ENCODE measurements around the gene PCYT1B.

The PCYT1B gene

DNA sequence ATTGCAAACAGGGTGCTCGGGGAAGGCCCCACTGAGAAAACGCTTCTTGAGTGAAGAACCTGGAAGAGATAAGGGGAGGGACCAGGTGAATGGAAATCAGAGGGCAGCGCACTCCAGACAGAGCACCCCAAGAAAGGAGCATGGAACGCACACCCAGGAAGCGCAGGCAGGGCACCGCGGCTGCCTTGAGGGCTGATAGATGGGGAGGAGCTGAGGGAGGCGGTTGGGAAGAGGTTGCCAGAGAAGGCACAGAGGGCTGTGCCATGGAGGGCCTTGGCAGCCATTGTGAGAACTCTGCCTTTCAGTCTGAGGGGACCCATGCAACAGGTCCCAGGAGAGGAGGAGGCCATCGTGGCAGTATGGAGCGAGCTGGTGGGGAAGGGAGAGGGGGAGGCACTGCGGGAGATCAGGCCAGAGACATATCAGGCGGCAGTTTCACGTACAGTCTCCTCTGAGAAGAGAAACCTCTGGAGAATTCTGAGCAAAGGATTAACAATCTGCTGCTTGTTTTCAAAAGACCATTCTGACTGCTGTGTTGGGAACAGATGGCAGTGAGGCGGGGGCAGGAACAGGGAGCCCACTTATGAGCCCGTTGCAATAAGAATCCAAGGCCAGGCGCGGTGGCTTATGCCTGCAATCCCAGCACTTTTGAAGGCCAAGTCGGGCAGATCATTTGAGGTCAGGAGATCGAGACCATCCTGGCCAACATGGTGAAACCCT, 83.7 kb downstream of the PCYT1B start:
- TF ChIP-seq, protein P1, sequence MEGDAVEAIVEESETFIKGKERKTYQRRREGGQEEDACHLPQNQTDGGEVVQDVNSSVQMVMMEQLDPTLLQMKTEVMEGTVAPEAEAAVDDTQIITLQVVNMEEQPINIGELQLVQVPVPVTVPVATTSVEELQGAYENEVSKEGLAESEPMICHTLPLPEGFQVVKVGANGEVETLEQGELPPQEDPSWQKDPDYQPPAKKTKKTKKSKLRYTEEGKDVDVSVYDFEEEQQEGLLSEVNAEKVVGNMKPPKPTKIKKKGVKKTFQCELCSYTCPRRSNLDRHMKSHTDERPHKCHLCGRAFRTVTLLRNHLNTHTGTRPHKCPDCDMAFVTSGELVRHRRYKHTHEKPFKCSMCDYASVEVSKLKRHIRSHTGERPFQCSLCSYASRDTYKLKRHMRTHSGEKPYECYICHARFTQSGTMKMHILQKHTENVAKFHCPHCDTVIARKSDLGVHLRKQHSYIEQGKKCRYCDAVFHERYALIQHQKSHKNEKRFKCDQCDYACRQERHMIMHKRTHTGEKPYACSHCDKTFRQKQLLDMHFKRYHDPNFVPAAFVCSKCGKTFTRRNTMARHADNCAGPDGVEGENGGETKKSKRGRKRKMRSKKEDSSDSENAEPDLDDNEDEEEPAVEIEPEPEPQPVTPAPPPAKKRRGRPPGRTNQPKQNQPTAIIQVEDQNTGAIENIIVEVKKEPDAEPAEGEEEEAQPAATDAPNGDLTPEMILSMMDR (conservative IDR thresholded peaks at IDR 0.05): no peak
- H3K27ac ChIP-seq: no peak overlapping the region

DNA sequence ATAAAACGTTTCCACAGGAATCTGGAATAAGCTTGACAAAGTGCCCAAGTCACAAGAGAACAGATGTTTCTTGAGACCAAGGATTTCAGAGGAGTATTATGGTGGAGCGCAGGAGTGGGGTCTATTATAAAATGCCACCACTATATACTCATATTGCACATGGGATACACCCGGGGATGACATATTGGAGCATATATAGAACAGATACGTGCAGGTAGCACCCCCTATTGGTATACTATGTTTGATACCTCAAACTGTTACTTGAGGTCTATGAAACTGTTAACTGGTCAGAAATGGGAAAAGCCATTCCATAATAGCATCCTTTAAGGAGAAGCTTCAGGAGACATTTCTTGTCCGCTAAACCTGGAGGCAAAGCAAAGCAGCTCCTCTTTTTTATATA, 86.0 kb downstream of the PCYT1B start:
- no peak overlapping the region for H3K27ac ChIP-seq
- TF ChIP-seq, protein P1 (conservative IDR thresholded peaks at IDR 0.05): no peak

DNA sequence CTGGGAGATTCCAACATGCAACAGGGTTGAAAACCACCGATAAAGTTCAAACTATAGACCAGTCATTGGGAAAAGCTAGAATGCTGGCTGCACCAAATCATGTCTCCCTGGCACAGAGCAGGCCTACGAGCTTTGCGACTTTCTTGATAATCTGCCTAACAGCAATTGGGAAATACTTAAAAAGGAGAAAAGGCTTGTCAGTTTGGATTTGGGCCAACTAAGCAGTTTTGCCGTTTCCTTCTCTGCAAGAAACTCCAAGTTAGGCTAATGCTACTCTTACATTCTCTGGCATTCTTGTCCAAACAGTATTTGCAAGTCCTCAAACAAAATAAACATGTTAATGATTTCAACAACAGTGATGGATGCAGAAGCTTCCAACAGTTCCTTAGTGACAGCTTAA, 94.1 kb downstream of the PCYT1B start:
- no peak overlapping the region for H3K27ac ChIP-seq
- TF ChIP-seq, protein P1 (conservative IDR thresholded peaks at IDR 0.05): no peak

DNA sequence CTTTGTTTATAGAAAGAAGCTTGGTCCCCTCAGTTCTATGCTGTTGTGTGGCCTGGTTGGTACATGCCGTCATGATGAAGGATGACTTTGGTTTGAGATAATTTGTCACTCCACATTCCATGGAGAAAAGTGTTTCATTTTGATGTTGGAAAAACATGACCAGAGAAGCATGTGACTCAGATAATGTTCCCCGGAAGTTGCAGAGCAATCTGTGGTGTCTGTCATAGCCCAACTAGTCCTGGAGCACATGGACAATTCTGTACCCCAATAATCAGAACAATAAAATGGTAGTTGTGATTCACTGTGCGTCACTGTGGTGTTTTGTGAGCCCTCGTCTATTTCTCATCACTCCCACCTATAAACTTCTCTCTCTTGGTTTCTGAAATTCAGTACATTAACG, 97.0 kb downstream of the PCYT1B start:
- TF ChIP-seq, protein P1 (conservative IDR thresholded peaks at IDR 0.05): no peak
- no peak overlapping the region for H3K27ac ChIP-seq

DNA sequence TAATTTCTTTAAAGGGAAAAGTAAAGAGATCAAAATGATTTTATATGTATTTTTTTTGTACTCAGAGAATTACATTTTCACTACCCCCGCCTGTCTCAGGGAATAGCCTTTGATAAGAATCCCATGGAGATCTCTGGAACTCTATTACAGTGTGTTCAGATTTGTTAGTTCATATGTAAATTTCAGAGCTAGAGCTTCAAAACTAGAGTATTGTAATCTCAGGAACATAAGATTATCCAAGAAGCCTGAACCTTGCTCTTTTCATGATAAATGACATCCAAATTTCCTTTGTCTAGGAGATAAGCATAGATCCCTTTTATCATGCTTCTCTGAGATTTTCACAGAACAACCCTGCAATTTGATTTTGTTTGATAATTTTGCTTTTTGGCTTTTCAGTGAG, 99.2 kb downstream of the PCYT1B start:
- H3K27ac ChIP-seq: no peak overlapping the region
- TF ChIP-seq, protein P1 (conservative IDR thresholded peaks at IDR 0.05): no peak

DNA sequence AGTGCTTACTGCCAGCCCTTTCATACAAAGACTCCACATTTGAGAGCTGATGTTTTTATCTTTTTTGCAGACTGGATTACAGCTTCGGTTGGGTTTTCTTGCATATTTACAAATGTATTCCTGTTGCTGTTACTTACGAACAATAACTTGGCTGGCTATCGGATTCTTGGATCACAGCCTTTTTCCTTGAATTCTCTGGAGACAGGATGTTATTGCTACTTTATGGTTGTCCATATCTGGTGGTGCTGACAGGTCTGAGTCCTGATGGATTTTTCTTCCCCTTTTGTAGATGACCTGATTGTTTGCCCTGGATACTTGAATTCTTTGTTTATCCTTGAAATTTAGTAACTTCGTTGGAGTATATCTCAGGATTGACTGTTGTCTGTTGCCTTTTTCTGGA, 104.4 kb downstream of the PCYT1B start:
- no peak overlapping the region for H3K27ac ChIP-seq
- TF ChIP-seq, protein P1 (conservative IDR thresholded peaks at IDR 0.05): no peak

DNA sequence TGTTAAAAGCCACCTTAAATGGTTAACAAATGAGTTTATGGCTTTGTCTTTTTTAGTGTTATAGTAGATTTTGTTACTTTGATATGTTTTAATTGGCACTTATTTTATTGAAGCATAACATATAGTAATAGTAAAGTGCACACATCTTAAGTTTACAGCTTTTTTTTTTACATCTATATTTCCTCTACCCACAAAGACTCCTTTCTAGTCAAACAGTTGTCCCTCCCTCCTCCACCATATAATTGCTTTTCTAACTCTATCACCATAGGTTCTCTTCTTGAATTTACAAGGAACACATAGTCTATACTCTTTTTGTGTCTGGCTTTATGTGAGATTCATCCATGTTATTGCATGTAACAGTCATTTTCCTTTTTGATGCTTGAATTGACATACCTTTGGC, 110.6 kb downstream of the PCYT1B start:
- TF ChIP-seq, protein P1 (conservative IDR thresholded peaks at IDR 0.05): no peak
- no peak overlapping the region for H3K27ac ChIP-seq

Measured in VCaP (cell line).